LNCAP (cell line): ENCODE data around the gene PRIMA1.

Experiments used
- TF ChIP-seq, protein P1 (sequence below): fragments of 450-650 bp; IDR thresholded peaks from 2 replicates; pipeline ENCODE4 v1.5.1; 2017; ENCODE audit warnings: mild to moderate bottlenecking

PRIMA1 gene

DNA sequence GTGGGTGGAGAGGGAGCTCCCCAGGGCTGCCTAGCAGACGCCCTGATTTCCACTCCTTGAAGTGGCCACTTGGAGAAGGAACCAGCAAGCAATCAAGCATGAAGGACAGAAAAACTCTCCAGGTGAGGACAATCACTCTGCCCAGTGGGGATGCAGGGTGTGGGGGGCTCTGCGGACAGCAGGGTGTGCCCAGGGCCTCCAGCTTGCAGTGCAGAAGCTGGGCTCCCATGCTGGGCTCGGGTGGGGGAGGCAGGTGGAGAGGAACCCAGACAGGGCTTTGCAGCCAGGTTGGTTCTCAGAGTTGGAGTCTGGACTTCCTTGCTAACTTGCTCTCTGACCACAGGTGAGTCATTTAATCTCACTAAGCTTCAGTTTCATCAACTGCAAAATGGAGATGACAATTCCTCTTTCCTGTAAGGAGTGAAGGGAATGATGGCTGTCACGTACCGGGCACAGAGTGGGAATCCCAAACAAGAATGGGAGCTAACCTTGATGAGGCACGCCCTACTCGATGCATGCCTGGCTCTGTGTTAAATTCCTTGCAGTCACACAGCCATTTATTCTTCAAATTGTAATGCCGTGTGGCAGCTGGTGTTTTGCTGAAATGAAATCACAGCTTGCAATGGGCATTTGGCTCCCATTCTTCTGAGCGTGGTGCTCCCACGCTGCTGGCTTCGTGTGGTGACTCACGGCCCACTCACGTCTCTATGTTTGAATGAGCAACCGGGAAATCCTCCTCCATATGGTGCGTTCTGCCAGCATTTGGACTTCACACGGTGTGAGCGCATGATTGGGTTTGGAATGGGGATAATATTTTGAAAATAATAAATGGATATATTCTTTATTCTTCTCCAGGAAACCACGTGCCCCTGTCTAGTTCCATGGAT, 75.2 kb downstream of the PRIMA1 start:
- TF ChIP-seq, protein P1, sequence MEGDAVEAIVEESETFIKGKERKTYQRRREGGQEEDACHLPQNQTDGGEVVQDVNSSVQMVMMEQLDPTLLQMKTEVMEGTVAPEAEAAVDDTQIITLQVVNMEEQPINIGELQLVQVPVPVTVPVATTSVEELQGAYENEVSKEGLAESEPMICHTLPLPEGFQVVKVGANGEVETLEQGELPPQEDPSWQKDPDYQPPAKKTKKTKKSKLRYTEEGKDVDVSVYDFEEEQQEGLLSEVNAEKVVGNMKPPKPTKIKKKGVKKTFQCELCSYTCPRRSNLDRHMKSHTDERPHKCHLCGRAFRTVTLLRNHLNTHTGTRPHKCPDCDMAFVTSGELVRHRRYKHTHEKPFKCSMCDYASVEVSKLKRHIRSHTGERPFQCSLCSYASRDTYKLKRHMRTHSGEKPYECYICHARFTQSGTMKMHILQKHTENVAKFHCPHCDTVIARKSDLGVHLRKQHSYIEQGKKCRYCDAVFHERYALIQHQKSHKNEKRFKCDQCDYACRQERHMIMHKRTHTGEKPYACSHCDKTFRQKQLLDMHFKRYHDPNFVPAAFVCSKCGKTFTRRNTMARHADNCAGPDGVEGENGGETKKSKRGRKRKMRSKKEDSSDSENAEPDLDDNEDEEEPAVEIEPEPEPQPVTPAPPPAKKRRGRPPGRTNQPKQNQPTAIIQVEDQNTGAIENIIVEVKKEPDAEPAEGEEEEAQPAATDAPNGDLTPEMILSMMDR = no peak

DNA sequence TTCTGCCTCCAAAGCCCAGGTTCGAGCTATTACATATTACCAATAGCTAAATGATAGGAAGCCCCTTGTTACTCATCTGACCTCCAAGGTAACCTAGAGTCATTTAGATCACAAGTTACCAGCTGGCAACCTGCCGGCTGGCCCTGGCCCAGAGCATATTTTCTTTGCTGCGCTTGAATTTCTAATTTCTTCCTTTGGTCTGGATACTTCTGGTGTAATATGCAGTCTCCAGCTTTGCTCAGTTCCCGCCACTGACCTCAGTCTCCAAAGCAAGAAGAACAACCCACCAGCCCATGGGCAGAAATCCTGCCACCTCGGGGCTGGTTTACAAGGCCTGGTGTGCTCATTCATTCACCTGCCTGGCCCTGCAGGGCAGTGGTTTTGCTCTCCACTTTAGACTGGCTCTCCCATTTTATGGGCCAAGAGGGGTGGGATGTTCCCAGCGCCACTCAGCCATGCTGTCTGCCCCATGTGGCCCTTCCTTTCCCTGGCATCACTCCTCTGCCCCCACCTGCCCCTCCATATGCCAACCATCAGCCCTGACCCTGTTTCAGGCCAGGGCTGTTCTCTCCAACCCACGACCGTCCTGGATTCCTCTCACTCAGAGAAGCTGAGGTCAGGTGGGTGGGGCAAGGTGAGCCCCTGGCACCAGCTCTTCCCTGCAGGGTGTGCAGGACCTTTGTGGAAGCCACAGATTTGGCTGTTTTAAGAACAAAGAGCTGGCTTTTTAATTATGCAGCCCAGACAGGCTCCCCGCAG, 76.0 kb downstream of the PRIMA1 start:
- TF ChIP-seq, protein P1 = no peak

DNA sequence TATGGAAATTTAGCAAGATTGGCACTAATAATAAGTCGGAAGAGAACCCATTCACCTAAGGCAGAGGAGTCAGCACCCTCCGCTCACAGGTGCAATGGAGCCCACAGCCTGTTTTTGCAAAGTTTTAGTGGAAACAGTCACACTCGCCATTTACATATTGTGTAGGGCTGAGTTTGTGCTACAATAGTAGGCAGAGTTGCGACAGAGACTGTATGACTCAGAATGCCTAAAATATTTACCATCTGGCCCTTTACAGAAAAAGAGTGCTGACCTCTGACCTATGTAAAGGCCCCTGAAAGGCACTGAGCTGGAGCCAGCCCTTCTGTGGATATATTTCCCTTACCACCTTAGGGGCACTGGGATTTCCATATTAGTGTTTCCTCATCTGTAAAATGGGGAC, 79.0 kb downstream of the PRIMA1 start:
- TF ChIP-seq, protein P1 = no peak

DNA sequence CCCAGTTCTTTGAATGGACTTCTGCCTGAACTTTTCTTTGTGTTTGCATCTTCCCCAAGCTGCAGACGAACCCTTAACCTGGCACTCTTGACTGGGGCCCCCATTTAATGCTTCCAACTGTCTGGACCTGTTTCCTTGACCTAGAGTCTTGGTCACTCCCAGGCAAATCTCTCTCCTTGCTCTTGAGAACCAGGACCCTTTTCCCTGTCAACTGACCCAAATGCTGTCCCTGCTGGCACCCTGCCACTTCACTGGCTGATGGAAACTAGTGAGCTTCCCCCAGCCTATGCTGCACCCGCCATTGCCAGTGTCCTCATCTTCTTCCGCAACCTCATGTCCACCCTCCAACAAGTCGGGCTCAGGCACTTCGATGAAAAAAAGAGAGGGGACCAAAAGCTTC, 79.5 kb downstream of the PRIMA1 start:
- TF ChIP-seq, protein P1 = no peak

DNA sequence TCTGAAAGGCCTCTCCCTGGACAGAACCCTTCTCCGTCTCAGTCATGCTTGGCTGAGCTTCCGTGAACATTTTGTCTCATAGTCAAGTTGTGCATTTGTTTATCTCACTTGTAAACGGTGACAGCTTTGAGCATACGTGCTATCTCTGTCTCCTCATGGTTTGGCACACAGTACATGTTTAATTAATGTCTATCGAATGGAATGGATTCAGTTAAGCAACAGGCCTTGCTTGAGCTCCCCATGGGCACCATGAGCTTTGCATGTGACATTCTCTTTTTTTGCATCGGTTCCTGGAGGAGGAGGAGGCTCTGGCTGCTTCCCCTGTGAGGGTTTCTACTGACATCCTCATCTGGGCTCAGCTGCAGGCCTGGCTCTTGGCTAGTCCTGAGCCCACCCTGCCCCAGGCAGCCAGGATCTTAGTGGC, 80.0 kb downstream of the PRIMA1 start:
- TF ChIP-seq, protein P1 = no peak

DNA sequence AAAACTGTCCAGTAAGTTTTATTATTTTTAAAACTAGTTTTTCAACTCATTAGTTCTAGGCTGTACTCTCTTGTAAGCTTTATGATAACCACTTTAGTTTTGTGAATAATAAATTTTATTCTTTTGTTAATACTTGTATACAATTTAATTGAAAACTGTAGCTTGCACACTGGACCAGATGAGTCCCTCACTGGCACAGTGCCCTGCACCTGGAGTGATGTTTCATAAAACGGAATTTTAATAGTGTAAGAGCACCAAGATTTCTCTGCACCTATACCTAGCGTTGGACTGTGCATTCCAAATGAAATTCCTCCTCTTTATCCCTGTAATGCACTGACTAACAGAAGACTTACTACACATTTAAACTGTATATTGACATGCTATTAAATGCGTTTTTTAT, 80.8 kb downstream of the PRIMA1 start:
- TF ChIP-seq, protein P1 = no peak

DNA sequence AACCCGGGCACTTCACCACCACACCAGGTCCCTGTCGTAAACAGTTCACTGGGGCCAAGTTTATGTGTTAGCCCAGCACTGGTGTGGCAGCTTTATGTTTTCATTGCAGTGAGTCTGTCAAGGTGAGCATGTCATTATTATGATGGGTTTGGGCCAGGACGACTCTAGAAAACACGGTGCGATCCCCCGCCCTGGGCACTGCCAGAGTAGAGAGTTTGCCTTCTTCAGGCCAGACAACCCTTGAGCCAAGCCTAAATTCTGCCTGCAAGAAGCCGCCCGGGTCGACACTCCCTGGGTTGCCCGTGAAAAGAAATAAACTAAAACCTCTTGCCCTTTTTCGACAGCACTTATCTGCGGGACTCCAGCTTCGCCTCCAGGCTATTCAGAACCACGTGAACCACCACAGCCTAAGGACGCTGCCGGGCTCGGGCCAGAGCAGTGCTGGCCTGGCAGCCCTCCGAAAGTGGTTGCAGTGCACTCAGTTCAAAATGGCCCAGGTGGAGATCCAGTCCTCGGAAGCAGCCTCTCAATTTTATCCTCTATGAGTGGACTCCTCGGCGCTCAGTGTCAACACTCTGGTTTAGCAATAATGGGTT, 81.8 kb downstream of the PRIMA1 start:
- TF ChIP-seq, protein P1 = no peak
